Measurements from ENCODE around the gene MAP3K5. TPM values are rescaled to one million over a fixed set of nuclear protein-coding genes. Genes with fewer than 3 reads are reported as not detected.

Gene MAP3K5
- total and polyA plus RNA-seq, 2 of the 8 experiments (the other 6 are each of a cell fraction or from before 2014, with no cell fraction given), result 0.63 to 2.6 TPM

DNA sequence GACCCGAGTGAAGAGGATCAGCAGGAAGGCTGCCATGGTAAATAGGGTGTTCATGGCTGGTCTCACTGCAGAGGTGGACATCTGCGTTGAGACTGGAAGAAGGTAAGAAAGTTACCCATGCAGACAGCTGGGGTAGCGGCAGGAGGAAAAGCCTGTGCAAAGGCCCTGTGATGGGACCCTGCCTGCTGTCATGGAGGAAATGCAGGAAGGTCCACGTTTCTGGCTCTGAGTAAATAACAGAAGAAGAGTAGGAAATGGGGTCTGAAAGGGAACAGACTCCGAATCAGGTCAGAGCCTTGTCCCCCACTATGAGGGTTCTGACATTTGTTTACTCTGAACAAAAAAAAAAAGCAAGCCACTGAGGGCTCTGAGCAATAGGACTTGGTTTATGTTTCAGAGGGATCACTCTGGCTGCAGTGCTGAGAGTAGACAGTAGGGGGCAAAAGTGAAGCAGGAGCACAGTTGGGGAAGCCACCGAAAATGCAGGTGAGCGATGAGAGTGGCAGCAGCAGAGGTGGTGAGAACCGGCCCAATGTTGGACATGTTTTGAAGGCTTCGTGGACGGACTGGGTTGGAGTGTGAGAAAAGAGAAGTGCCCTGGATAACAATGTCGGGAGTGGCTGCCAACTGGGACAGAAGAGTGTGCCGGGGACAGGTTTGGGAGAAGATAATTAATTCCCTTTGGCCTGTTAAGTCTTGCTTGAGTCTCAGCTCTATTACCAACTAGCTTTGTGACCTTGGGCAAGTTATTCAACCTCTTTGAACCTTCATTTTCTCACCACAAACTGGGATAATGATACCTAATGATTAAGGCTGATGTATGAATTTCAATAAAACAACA is 184.1 kb downstream of the MAP3K5 start (continued):
- TF ChIP-seq YY1 (IDR thresholded peaks at IDR 0.05; ENCODE audit: low read depth, low read length) (0 out of 2 replicates have a peak, but pooled peaks have one; percentile 23), TAF1 (IDR thresholded peaks at IDR 0.05; ENCODE audit: low read depth, low read length) (no peak)

Data from H1 (cell line).